ENCODE data around the gene RAP1A.

DNA sequence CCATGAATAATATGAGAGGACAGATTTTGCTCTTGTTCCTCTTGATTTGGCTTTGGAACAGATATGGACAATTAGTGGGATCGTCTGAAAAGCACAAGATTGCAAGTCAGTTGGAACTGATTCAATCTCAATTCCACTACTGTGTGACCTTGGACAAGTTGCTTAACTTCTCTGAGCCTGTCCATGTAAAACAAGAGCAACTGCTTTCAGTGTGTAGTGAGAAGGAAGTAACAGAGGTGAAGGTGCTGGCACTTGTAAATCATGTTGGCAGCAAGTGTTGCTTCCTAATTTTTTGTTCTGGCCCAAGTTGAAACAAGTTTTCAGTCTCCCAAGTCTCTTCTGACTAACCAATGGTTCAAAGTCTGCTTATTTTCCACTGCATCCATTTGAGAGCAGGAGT is 104.3 kb downstream of the RAP1A start:
- TF ChIP-seq, protein P1, sequence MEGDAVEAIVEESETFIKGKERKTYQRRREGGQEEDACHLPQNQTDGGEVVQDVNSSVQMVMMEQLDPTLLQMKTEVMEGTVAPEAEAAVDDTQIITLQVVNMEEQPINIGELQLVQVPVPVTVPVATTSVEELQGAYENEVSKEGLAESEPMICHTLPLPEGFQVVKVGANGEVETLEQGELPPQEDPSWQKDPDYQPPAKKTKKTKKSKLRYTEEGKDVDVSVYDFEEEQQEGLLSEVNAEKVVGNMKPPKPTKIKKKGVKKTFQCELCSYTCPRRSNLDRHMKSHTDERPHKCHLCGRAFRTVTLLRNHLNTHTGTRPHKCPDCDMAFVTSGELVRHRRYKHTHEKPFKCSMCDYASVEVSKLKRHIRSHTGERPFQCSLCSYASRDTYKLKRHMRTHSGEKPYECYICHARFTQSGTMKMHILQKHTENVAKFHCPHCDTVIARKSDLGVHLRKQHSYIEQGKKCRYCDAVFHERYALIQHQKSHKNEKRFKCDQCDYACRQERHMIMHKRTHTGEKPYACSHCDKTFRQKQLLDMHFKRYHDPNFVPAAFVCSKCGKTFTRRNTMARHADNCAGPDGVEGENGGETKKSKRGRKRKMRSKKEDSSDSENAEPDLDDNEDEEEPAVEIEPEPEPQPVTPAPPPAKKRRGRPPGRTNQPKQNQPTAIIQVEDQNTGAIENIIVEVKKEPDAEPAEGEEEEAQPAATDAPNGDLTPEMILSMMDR (conservative IDR thresholded peaks at IDR 0.05; ENCODE audit: low read depth, low read length): no peak
- no peak for TF ChIP-seq EZH2 (IDR thresholded peaks at IDR 0.05; ENCODE audit: low read length, unreplicated experiment)

All from PC-3 (cell line).